A673 (cell line): ENCODE measurements around the gene ABTB1. TPM values are rescaled to one million over a fixed set of nuclear protein-coding genes. Genes with fewer than 3 reads are reported as not detected.

Experiments used
- Bru-seq: library from RNA; stranded (reverse); fragments of 400-500 nt; gene quantifications from one replicate; lab custom pipeline; 2021; lab: Mats Ljungman, UMichigan
- BruChase-seq, 2 experiments: library from RNA; stranded (reverse); fragments of 400-500 nt; gene quantifications; one replicate each; lab custom pipeline; 2021; lab: Mats Ljungman, UMichigan
- BruUV-seq: library from RNA; stranded (reverse); fragments of 400-500 nt; replicated peaks from 2 replicates; lab custom pipeline; 2021; lab: Mats Ljungman, UMichigan
- CTCF ChIA-PET: fragments of 300-600 bp; sonication (Branson Sonifier 250); formaldehyde crosslinking; loops from one replicate; lab custom pipeline; 2022; ENCODE audit warnings: antibody characterized with exemption; lab: Charles Lee
- POLR2A ChIA-PET: fragments of 300-600 bp; sonication (Branson Sonifier 250); formaldehyde crosslinking; loops from one replicate; lab custom pipeline; 2022; ENCODE audit warnings: antibody characterized with exemption; ENCODE audit not compliant: low non-redundant PET; lab: Charles Lee
- DNase-seq: peaks from one replicate; pipeline ENCODE4 v3.0.0-alpha.2; 2015; ENCODE audit warnings: low spot score
- H3K27ac ChIP-seq: fragments of 200-600 bp; sonication (generic); 2 replicates; pipeline ENCODE4 v1.5.1; 2016; ENCODE audit warnings: mixed run types, low read depth, mild to moderate bottlenecking, mixed read lengths, antibody characterized with exemption, low read length; ENCODE audit not compliant: poor library complexity, severe bottlenecking
- H3K27me3 ChIP-seq: fragments of 200-600 bp; sonication (generic); replicated peaks from 2 replicates; pipeline ENCODE4 v1.6.1; 2017; ENCODE audit warnings: mixed run types, low read depth, mild to moderate bottlenecking, mixed read lengths, antibody characterized with exemption, low read length; ENCODE audit not compliant: insufficient read depth, poor library complexity
- H3K36me3 ChIP-seq: fragments of 200-600 bp; sonication (generic); 2 replicates; pipeline ENCODE4 v1.6.1; 2016; ENCODE audit warnings: mixed run types, mild to moderate bottlenecking, mixed read lengths, antibody characterized with exemption, low read length; ENCODE audit not compliant: insufficient read depth, poor library complexity, severe bottlenecking
- H3K4me1 ChIP-seq: fragments of 200-600 bp; sonication (generic); 2 replicates; pipeline ENCODE4 v1.6.1; 2017; ENCODE audit warnings: mixed run types, mild to moderate bottlenecking, mixed read lengths, antibody characterized with exemption, low read length; ENCODE audit not compliant: insufficient read depth, poor library complexity, severe bottlenecking
- H3K4me3 ChIP-seq: fragments of 200-600 bp; sonication (generic); 2 replicates; pipeline ENCODE4 v1.5.1; 2016; ENCODE audit warnings: low read depth, mixed run types, mild to moderate bottlenecking, mixed read lengths, low read length; ENCODE audit not compliant: poor library complexity, severe bottlenecking
- H3K9me3 ChIP-seq: fragments of 200-600 bp; sonication (generic); 2 replicates; pipeline ENCODE4 v1.6.1; 2016; ENCODE audit warnings: mixed run types, low read depth, mild to moderate bottlenecking, mixed read lengths, antibody characterized with exemption, low read length; ENCODE audit not compliant: poor library complexity, severe bottlenecking
- EZH2 ChIP-seq: fragments of 200-600 bp; sonication (generic); IDR thresholded peaks from 2 replicates; pipeline ENCODE4 v1.6.1; 2017; ENCODE audit warnings: borderline replicate concordance, low read depth, mild to moderate bottlenecking, mixed read lengths, antibody characterized with exemption, low read length; ENCODE audit not compliant: poor library complexity, severe bottlenecking
- intact Hi-C: fragments of 100-400 bp; cut with micrococcal nuclease; formaldehyde crosslinking; loops from one replicate; pipeline ENCODE4 v1.10.0; 2022; ENCODE audit not compliant: unreplicated experiment
- long read RNA-seq: library from polyadenylated mRNA; stranded (forward); transcript quantifications from one replicate; pipeline ENCODE4 v2.0.0, GENCODE V29; 2022
- total RNA-seq: library from RNA; stranded (reverse); gene quantifications from 2 replicates; pipeline ENCODE4 v1.2.3, GENCODE V29; 2021
- TF ChIP-seq, protein P1 (sequence below): fragments of 300-800, 200-600 bp; sonication (generic); conservative IDR thresholded peaks from 2 replicates; pipeline ENCODE4 v1.5.1; 2017; ENCODE audit warnings: low read depth, mild to moderate bottlenecking, antibody characterized with exemption, low read length, moderate library complexity, mixed read lengths

The ABTB1 gene
- total RNA-seq = 2.6 and 4.1 TPM in 2 replicates
- percentile 19 among the genes with signal in this experiment for Bru-seq, nascent RNA
- percentile 26 among the genes with signal in this experiment for BruChase-seq, experiment 1, labeled RNA remaining after a 2-hour chase
- percentile 13 among the genes with signal in this experiment for BruChase-seq, experiment 2, labeled RNA remaining after a 6-hour chase
- long read RNA-seq, partial matches to known transcripts = 1 of 4 reads
- long read RNA-seq, other reads (novel, unspliced or antisense) = 1 of 4 reads

DNA sequence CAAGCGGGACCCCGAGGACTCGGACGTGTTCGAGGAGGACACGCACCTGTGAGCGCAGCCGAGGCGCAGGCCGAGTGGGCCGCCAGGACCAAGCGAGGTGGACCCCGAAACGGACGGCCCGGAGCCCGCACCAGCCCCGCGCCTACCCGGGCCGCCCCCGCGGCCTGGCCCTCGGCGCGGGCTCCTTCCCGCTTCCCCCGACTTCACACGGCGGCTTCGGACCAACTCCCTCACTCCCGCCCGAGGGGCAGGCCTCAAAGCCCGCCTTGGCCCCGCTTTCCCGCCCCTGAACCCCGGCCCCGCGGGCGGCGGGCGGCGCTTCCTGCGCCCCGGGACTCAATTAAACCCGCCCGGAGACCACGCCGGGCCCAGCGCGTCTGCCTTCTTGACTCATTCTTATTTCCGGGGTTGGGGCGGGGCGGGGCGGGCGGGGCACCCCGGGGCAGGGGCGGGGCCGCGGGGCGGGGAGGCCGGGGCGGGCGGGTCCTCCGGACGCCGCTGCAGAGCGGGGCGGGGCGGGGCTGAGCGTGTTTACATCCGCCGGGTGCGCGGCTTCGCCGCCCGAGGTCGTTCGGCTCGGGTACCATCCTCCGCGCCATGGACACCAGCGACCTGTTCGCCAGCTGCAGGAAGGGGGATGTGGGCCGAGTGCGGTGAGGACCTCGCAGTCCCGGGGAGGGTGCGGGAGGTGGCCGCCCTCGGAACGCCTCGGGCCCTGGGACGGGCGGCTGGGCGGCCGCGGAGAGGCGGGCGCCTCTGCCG lies at the start of gene ABTB1:
TSS of gene ABTB1 (plus strand) at position 524 of the 762 bp plus-strand sequence. CDS start at position 598, 74 bp downstream.
- Histone ChIP-seq H3K27ac (peak within 1 kb of the TSS; percentile 84), H3K9me3 (no peaks in the 10 kb centered on the region), H3K4me1 (peaks cover 7% of the 10 kb centered on the region), H3K4me3 (peak within 1 kb of the TSS; percentile 80), H3K36me3 (no peaks in the 10 kb centered on the region), H3K27me3 (no peaks in the 10 kb centered on the region)
- POLR2A ChIA-PET = no interaction called here
- peak; percentile 85 for DNase-seq
- TF ChIP-seq EZH2 = no peak
- TF ChIP-seq, protein P1, sequence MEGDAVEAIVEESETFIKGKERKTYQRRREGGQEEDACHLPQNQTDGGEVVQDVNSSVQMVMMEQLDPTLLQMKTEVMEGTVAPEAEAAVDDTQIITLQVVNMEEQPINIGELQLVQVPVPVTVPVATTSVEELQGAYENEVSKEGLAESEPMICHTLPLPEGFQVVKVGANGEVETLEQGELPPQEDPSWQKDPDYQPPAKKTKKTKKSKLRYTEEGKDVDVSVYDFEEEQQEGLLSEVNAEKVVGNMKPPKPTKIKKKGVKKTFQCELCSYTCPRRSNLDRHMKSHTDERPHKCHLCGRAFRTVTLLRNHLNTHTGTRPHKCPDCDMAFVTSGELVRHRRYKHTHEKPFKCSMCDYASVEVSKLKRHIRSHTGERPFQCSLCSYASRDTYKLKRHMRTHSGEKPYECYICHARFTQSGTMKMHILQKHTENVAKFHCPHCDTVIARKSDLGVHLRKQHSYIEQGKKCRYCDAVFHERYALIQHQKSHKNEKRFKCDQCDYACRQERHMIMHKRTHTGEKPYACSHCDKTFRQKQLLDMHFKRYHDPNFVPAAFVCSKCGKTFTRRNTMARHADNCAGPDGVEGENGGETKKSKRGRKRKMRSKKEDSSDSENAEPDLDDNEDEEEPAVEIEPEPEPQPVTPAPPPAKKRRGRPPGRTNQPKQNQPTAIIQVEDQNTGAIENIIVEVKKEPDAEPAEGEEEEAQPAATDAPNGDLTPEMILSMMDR = no peak
- TSS peak; percentile 67 for BruUV-seq
- CTCF ChIA-PET = no interaction called here
- intact Hi-C loops = no loop called here

DNA sequence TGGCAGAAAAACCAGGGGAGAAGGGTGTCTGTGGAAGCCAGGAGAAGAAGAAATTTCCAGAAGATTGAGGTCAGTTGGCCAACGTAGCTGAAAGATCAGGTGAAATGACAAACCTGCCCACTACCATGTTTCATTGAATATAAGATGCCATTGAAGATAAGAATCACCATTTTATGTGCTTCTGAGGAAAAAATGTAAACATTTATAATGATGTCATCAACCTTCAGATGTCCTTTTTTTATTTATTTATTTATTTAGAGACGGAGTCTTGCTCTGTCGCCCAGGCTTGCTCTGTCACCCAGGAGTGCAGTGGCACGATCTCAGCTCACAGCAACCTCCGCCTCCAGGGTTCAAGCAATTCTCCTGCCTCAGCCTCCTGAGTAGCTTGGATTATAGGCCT lies 48.7 kb upstream of the ABTB1 start:
- H3K4me1 ChIP-seq = no peaks in the 10 kb centered on the region
- no peak for DNase-seq
- TF ChIP-seq EZH2 = no peak
- TF ChIP-seq, protein P1 = no peak
- no TSS peak for BruUV-seq
- peaks cover 10% of the 10 kb centered on the region for H3K27me3 ChIP-seq
- H3K36me3 ChIP-seq = peaks cover 35% of the 10 kb centered on the region
- POLR2A ChIA-PET = no interaction called here
- CTCF ChIA-PET = no interaction called here
- H3K4me3 ChIP-seq = no peak overlapping the region
- no peak overlapping the region for H3K27ac ChIP-seq
- no peaks in the 10 kb centered on the region for H3K9me3 ChIP-seq
- intact Hi-C loops = no loop called here

DNA sequence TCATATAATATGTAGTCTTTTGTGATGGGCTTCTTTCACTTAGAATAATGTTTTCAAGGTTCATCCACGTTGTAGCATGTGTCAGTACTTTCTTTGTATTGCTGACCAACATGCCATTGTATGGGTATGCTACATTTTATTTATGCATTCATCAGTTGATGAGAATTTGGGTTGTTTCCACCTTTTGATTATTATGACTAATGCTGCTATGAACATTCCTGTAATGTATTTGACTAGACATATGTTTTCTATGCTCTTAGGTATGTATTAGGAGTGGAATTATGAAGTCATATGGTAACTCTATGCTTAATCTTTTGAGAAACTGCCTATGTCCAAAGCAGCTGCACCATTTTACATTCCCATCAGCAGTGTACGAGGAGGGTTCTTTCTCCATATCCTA lies 46.9 kb upstream of the ABTB1 start:
- BruUV-seq = no TSS peak
- intact Hi-C loops = no loop called here
- no peak overlapping the region for H3K27ac ChIP-seq
- CTCF ChIA-PET = no interaction called here
- no peaks in the 10 kb centered on the region for H3K9me3 ChIP-seq
- no peak for DNase-seq
- no peak for TF ChIP-seq EZH2
- TF ChIP-seq, protein P1 = no peak
- POLR2A ChIA-PET = no interaction called here
- H3K4me1 ChIP-seq = peaks cover 7% of the 10 kb centered on the region
- no peak overlapping the region for H3K4me3 ChIP-seq
- peaks cover 18% of the 10 kb centered on the region for H3K36me3 ChIP-seq
- peaks cover 10% of the 10 kb centered on the region for H3K27me3 ChIP-seq
